Measurements from ENCODE around the gene TRIM7. TPM values are rescaled to one million over a fixed set of nuclear protein-coding genes. Genes with fewer than 3 reads are reported as not detected.
A peak's percentile ranks its signal among the peaks of the same experiment; 100 is the strongest.

Gene TRIM7
- total and polyA plus RNA-seq, 9 of the 15 experiments (the other 6 are each of a cell fraction or from before 2014, with no cell fraction given) = 2.6 to 14.9 (median 8.9) TPM

- TF ChIP-seq BRF2 (IDR thresholded peaks at IDR 0.05; ENCODE audit: borderline replicate concordance, insufficient read depth, insufficient read length) = no peak
- no peak for TF ChIP-seq HNRNPLL (IDR thresholded peaks at IDR 0.05; ENCODE audit: low read depth, low read length, poor library complexity, severe bottlenecking)
- TF ChIP-seq CUX1 (CRISPR knock-in tag; IDR thresholded peaks at IDR 0.05) = no peak
- TF ChIP-seq ZBTB5 (IDR thresholded peaks at IDR 0.05) = peak; percentile 80; the same call in 1 of the 2 replicates
- TF ChIP-seq RB1 (IDR thresholded peaks at IDR 0.05; ENCODE audit: low read depth) = peak; percentile 78
- peak; percentile 74; the same call in 1 of the 2 replicates for TF ChIP-seq MYNN (IDR thresholded peaks at IDR 0.05)
- no peak for TF ChIP-seq MYNN (CRISPR knock-in tag; IDR thresholded peaks at IDR 0.05)
- TF ChIP-seq ZNF140 (CRISPR knock-in tag; IDR thresholded peaks at IDR 0.05) = no peak
- TF ChIP-seq ZNF232 (CRISPR knock-in tag; IDR thresholded peaks at IDR 0.05) = no peak
- TF ChIP-seq KAT7 (CRISPR knock-in tag; IDR thresholded peaks at IDR 0.05; ENCODE audit: borderline replicate concordance) = no peak
- no peak for TF ChIP-seq NR0B1 (IDR thresholded peaks at IDR 0.05; ENCODE audit: partially characterized antibody)
- no peak for TF ChIP-seq POLR2B (IDR thresholded peaks at IDR 0.05; ENCODE audit: low read depth, partially characterized antibody)
- no peak for TF ChIP-seq FOXP4 (CRISPR knock-in tag; IDR thresholded peaks at IDR 0.05; ENCODE audit: borderline replicate concordance)
- TF ChIP-seq ELF2 (CRISPR knock-in tag; IDR thresholded peaks at IDR 0.05) = peak; percentile 68; the same call in 1 of the 2 replicates
- no peak for TF ChIP-seq NCOA6 (IDR thresholded peaks at IDR 0.05)
Observed at GRCh38 chr5:181187500-181188213, 17.3 kb downstream of the TRIM7 start (continued).
